Measurements from ENCODE around the gene MSH3.
"Not testable (repeated sequence)": the region's sequence is repeated elsewhere in the genome, so short reads cannot be mapped to it uniquely, and the experiment has no call there.

Gene MSH3

GRCh38 chr5:80902624-80903023, 248.2 kb downstream of the MSH3 start:
- DNase-seq: not testable (repeated sequence)

DNA sequence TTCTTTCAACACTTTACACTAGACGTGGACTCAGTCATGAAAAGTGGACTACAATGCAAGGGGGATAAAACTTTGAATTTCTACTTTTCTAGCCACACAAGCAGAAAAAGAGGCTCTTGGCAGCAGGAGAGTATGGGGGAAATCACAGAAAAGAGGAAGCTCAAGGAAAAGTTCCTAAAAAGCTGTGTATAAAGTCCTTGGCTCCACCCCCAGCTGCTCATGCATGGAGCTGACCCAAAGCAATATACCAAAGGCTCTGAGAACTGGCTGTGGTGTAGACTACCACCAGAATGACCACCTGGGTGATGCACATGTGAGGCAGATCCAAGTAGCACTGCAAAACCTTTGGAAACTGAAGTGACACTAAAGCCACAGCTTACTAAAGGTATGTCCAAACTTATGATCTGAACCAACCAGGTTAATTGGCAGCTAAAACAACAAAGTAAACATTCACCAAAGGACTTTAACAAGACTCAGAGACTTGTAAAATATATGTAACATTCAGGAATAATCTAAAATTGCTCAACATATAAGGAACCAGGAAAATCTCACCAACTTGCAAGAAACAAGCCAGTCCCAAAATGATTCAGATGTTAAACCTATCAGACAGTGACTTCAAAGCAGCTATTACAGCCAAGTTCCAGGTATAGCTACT, 250.2 kb downstream of the MSH3 start:
- DNase-seq: no peak

- no peak for DNase-seq
Measured at GRCh38 chr5:80905405-80905804, 251.0 kb downstream of the MSH3 start.

GRCh38 chr5:80912479-80912878, 258.0 kb downstream of the MSH3 start:
- no peak for DNase-seq

- no peak for DNase-seq
Measured at GRCh38 chr5:80915716-80916115, 261.3 kb downstream of the MSH3 start.

DNA sequence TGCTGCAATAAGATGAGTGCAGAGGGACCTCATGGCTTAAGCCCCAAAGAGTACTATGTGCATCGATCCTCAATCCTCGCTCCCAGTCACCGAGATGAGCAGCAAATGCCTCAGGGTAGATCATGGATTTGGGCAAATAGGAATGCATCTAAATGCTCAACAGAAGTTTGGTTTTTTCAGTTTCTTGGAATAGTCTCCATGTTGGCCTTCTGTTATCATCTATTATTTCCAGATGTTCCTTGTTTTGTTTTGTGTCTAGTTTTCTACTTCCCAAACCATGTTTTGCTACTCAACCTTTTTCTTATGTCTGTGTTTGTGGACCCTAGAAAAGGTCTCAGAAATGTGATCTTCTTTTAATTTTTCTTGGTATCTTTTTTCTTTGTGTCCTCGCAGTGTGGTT, 262.2 kb downstream of the MSH3 start:
- DNase-seq: no peak

GRCh38 chr5:80917631-80918030, 263.2 kb downstream of the MSH3 start:
- DNase-seq: no peak

GRCh38 chr5:80919678-80920196, 265.3 kb downstream of the MSH3 start:
- no peak for DNase-seq

DNA sequence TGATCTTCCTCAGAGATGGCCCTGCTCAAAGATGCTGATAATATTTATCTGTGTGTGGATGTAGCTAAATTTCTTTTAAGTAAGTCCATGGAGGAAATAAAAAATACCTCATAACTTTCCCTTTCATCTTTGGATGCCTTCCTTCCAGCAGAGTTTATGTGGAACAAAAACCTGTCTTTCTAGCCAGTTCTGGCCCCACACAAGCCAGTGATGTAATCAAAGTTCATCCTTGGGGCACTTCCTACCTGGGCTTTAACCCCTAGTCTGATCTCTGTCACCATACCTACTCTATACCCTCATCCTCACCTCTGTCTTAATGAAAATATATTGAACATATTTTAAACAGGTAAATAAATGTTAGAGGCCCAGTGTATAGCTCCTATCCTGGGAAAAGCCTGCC, 265.9 kb downstream of the MSH3 start:
- DNase-seq: no peak

- DNase-seq: no peak
Measured at GRCh38 chr5:80921026-80921425, 266.6 kb downstream of the MSH3 start.

DNA sequence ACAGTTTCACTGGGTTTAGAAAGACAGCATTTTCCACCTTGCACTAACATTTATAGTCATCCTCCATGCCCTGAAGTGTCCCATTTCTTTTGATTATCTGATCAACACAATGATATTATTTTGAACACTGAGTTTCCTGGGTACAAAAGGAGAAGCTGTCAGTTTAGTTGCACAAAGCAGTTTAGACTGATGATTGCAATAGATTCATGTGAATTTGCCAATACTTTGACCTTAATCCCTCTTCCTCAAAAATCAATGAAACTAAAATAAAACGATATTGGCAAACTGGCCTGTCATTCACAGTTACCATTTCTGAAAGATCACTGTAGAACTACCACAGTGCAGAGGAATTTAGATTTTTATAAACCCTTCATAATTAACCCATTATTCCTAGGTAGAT, 271.5 kb downstream of the MSH3 start:
- DNase-seq: no peak
